Prostate gland (tissue), 2 donors: Measurements from ENCODE around the gene CD200R1L.

Experiments
- POLR2AphosphoS5 ChIP-seq: sonication (generic); formaldehyde crosslinking; IDR thresholded peaks from one replicate; pipeline ENCODE4 v1.6.1; 2017; ENCODE audit warnings: antibody characterized with exemption
- TF ChIP-seq, protein P1 (sequence below), 4 experiments: fragments of 200-600 bp in 2 of 4; fragments of 450-650 bp in 2 of 4; sonication (generic) in 2 of 4; IDR thresholded peaks; 1 replicate in 3 of 4; 2 replicates in 1 of 4; pipeline ENCODE4 v1.5.1; 2016 to 2019; ENCODE audit warnings: antibody characterized with exemption in 4 of 4, mild to moderate bottlenecking in 2 of 4, moderate library complexity in 2 of 4

DNA sequence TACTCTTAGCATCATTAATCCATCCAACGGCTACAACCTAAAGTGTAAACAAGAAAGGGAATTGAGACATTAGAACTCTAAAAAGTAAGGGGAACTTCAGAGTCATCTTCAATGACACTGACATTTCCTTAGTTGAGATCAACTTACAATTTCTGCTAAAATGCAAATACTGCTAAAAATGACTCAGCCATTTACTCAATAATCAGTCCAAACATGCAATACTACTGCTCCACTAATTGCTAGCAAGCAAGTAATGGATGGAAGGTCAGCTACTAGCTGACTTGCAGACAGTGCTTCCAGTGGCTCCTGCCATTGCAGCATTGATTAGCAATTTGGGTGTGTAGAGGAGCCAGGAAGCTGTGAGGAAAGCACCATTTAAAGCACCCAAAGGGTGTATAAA, 28.4 kb downstream of the CD200R1L start:
- TF ChIP-seq POLR2AphosphoS5, result no peak
- TF ChIP-seq, protein P1, sequence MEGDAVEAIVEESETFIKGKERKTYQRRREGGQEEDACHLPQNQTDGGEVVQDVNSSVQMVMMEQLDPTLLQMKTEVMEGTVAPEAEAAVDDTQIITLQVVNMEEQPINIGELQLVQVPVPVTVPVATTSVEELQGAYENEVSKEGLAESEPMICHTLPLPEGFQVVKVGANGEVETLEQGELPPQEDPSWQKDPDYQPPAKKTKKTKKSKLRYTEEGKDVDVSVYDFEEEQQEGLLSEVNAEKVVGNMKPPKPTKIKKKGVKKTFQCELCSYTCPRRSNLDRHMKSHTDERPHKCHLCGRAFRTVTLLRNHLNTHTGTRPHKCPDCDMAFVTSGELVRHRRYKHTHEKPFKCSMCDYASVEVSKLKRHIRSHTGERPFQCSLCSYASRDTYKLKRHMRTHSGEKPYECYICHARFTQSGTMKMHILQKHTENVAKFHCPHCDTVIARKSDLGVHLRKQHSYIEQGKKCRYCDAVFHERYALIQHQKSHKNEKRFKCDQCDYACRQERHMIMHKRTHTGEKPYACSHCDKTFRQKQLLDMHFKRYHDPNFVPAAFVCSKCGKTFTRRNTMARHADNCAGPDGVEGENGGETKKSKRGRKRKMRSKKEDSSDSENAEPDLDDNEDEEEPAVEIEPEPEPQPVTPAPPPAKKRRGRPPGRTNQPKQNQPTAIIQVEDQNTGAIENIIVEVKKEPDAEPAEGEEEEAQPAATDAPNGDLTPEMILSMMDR (IDR thresholded peaks at IDR 0.05), result no peak
